Endodermal cell (in vitro differentiated cells): ENCODE measurements around the gene SERPINB12. TPM values are rescaled to one million over a fixed set of nuclear protein-coding genes. Genes with fewer than 3 reads are reported as not detected.

ENCODE experiments used
- DNase-seq: peaks from one replicate; pipeline ENCODE4 v3.0.0-alpha.2; 2017
- H3K27ac ChIP-seq: 2 replicates; pipeline ENCODE4 v1.5.1; 2013; ENCODE audit warnings: mild to moderate bottlenecking, low read depth, low read length, moderate library complexity
- H3K27me3 ChIP-seq: 2 replicates; pipeline ENCODE4 v1.6.1; 2013; ENCODE audit warnings: mild to moderate bottlenecking, low read length, moderate library complexity; ENCODE audit not compliant: insufficient read depth, control insufficient read depth, poor library complexity, severe bottlenecking
- H3K36me3 ChIP-seq: 2 replicates; pipeline ENCODE4 v1.7.0; 2013; ENCODE audit warnings: mild to moderate bottlenecking, low read length, moderate library complexity; ENCODE audit not compliant: control insufficient read depth, insufficient read depth
- H3K4me1 ChIP-seq: one replicate; pipeline ENCODE4 v1.7.0; 2013; ENCODE audit warnings: low read length; ENCODE audit not compliant: control insufficient read depth, insufficient read depth
- H3K4me3 ChIP-seq: 2 replicates; pipeline ENCODE4 v1.5.1; 2013; ENCODE audit warnings: mild to moderate bottlenecking, low read length, moderate library complexity
- H3K9ac ChIP-seq: 2 replicates; pipeline ENCODE4 v1.6.1; 2013; ENCODE audit warnings: mild to moderate bottlenecking, low read length, moderate library complexity; ENCODE audit not compliant: poor library complexity, severe bottlenecking; ENCODE audit errors: extremely low read depth
- H3K9me3 ChIP-seq: 2 replicates; pipeline ENCODE4 v1.6.1; 2013; ENCODE audit warnings: mild to moderate bottlenecking, low read length, moderate library complexity; ENCODE audit not compliant: control insufficient read depth
- H3K27ac Mint-ChIP-seq: 2 replicates; pipeline ENCODE4 v1.8.0; 2020; ENCODE audit warnings: mixed read lengths
- H3K27me3 Mint-ChIP-seq: 2 replicates; pipeline ENCODE4 v1.8.0; 2021; ENCODE audit warnings: mild to moderate bottlenecking, mixed read lengths; ENCODE audit not compliant: insufficient read depth
- H3K36me3 Mint-ChIP-seq: 2 replicates; pipeline ENCODE4 v1.8.0; 2020; ENCODE audit warnings: low read depth, mixed read lengths
- H3K4me1 Mint-ChIP-seq: 2 replicates; pipeline ENCODE4 v1.8.0; 2020; ENCODE audit warnings: mixed read lengths
- H3K4me3 Mint-ChIP-seq: 2 replicates; pipeline ENCODE4 v1.8.0; 2020; ENCODE audit warnings: mild to moderate bottlenecking, moderate library complexity, mixed read lengths
- H3K9me3 Mint-ChIP-seq: 2 replicates; pipeline ENCODE4 v1.8.0; 2020; ENCODE audit warnings: mild to moderate bottlenecking, mixed read lengths
- WGBS, 2 experiments: methylation state at CpG; one replicate each; pipeline versions ENCODE4 v1.1.5 to v1.1.7; 2013; ENCODE audit warnings: missing lambda C conversion rate in 2 of 2, mixed read lengths in 1 of 2; ENCODE audit not compliant: insufficient coverage in 1 of 2, insufficient read length in 1 of 2; 5-methylcytosine and 5-hydroxymethylcytosine counted together
- total RNA-seq, 2 donors: library from RNA; stranded (reverse); fragmentation: NEBNext Ultra II Directional in 1 of 2; extraction: Animal tissue kit (Norgen Biotek cat#: 25700) in 1 of 2; gene quantifications; 2 replicates in 1 of 2; 3 replicates in 1 of 2; pipeline ENCODE4 v1.2.1, GENCODE V29; 2021
- TF ChIP-seq, protein P1 (sequence below): fragments of 200-600 bp; sonication (generic); conservative IDR thresholded peaks from 2 replicates; pipeline ENCODE4 v1.5.0; 2021; ENCODE audit warnings: antibody characterized with exemption, mild to moderate bottlenecking

SERPINB12 gene
- total RNA-seq, 2 donors from 2014 or later, result not detected

DNA sequence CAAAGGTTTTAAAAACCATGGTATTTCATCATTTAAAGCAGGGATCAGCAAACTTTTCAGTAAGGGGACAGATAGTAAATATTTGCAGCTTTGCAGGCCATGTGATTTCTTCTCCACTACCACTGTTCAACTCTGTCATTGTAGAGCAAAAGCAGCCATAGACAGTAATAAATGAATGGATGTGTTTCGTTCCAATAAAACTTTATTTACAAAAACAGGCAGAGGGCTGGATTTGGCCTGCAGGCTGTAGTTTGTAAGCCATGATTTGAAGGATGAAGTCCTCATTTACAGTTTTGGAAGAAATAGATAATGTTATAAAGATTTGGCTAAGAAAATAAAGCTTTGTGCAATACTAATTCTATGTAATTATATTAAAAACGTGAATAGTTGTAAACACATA is 1.8 kb downstream of the SERPINB12 start:
- H3K36me3 Mint-ChIP-seq, result no peaks in the 10 kb centered on the region
- no peaks in the 10 kb centered on the region for H3K27me3 ChIP-seq

DNA sequence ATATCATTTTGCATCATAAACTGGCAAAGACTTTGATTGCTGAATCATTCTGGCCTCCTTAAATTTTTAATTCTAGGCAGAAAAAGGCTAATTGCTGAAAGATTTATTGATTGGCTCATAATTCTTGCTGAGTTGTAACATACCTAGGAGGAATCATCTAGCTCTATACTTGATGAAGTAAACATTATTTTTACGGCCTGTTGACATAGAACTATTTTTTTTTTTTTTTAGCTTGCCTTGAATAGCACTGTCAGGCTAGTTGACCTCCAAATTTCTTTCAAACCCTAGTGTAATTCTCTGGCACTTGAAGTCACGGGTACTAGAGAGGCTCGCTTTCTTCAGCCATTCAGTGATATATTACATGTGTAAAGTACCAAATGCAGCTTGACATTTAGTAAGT is 2.8 kb downstream of the SERPINB12 start:
- H3K4me1 ChIP-seq, result no peaks in the 10 kb centered on the region
- Mint-ChIP-seq H3K4me1 (peaks cover 6% of the 10 kb centered on the region), H3K27ac (no peak overlapping the region), H3K4me3 (no peak overlapping the region), H3K27me3 (no peaks in the 10 kb centered on the region), H3K36me3 (no peaks in the 10 kb centered on the region), H3K9me3 (no peaks in the 10 kb centered on the region)
- no peaks in the 10 kb centered on the region for H3K9me3 ChIP-seq
- TF ChIP-seq, protein P1, sequence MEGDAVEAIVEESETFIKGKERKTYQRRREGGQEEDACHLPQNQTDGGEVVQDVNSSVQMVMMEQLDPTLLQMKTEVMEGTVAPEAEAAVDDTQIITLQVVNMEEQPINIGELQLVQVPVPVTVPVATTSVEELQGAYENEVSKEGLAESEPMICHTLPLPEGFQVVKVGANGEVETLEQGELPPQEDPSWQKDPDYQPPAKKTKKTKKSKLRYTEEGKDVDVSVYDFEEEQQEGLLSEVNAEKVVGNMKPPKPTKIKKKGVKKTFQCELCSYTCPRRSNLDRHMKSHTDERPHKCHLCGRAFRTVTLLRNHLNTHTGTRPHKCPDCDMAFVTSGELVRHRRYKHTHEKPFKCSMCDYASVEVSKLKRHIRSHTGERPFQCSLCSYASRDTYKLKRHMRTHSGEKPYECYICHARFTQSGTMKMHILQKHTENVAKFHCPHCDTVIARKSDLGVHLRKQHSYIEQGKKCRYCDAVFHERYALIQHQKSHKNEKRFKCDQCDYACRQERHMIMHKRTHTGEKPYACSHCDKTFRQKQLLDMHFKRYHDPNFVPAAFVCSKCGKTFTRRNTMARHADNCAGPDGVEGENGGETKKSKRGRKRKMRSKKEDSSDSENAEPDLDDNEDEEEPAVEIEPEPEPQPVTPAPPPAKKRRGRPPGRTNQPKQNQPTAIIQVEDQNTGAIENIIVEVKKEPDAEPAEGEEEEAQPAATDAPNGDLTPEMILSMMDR, result no peak
- H3K36me3 ChIP-seq, result no peaks in the 10 kb centered on the region
- no peak overlapping the region for H3K4me3 ChIP-seq
- H3K9ac ChIP-seq, result no peak overlapping the region
- 94 to 100% methylated on average over 1 to 3 of the region's 3 CpGs for WGBS, 2 experiments
- DNase-seq, result no peak
- H3K27me3 ChIP-seq, result no peaks in the 10 kb centered on the region
- H3K27ac ChIP-seq, result no peak overlapping the region

More for the DNA sequence above, 1.8 kb downstream of the SERPINB12 start:
- no peaks in the 10 kb centered on the region for H3K4me1 ChIP-seq
- TF ChIP-seq, protein P1, result no peak
- Mint-ChIP-seq H3K4me3 (no peak overlapping the region), H3K4me1 (peaks cover 7% of the 10 kb centered on the region), H3K9me3 (no peaks in the 10 kb centered on the region), H3K27me3 (no peaks in the 10 kb centered on the region), H3K27ac (no peak overlapping the region)
- no peak overlapping the region for H3K9ac ChIP-seq
- H3K27ac ChIP-seq, result no peak overlapping the region
- no peaks in the 10 kb centered on the region for H3K36me3 ChIP-seq
- H3K9me3 ChIP-seq, result no peaks in the 10 kb centered on the region
- no peak overlapping the region for H3K4me3 ChIP-seq
- no CpG with 5 or more reads among the region's 2 CpGs for WGBS, 2 experiments
- no peak for DNase-seq

DNA sequence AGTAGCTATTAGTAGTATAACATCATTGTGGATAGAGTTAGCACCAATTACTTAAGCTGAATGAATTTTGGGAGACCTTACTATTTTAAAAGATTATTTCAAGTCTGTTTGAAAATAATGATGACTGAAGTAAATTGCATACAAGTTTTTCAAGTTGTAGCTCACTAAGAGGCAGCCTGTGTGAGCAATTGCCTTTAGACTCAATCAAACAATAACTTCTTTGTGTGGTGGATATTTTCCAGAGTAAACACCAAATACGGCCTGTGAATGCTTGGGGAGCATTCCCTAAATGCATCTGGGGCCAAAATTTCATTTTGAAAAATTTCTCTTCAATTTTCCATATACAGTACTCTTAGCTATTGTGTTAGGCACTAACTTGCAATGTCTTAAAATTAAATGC is 7.9 kb downstream of the SERPINB12 start:
- WGBS, 2 experiments, result 79 to 100% methylated on average over 1 of the region's 1 CpG
- Mint-ChIP-seq H3K4me1 (peaks cover 5% of the 10 kb centered on the region), H3K4me3 (no peak overlapping the region), H3K36me3 (no peaks in the 10 kb centered on the region), H3K27me3 (no peaks in the 10 kb centered on the region), H3K9me3 (no peaks in the 10 kb centered on the region), H3K27ac (no peak overlapping the region)
- Histone ChIP-seq H3K4me3 (no peak overlapping the region), H3K9me3 (no peaks in the 10 kb centered on the region), H3K9ac (no peak overlapping the region), H3K36me3 (no peaks in the 10 kb centered on the region), H3K27me3 (peaks cover 6% of the 10 kb centered on the region), H3K4me1 (no peaks in the 10 kb centered on the region), H3K27ac (no peak overlapping the region)
- TF ChIP-seq, protein P1, result no peak
- no peak for DNase-seq
